ENCODE data around the gene ZSWIM5. TPM values are rescaled to one million over a fixed set of nuclear protein-coding genes. Genes with fewer than 3 reads are reported as not detected.
"Not testable (repeated sequence)": the region's sequence is repeated elsewhere in the genome, so short reads cannot be mapped to it uniquely, and the experiment has no call there.

The ZSWIM5 gene
- total RNA-seq, 1 experiment from 2014 or later, result 2.9 TPM

DNA sequence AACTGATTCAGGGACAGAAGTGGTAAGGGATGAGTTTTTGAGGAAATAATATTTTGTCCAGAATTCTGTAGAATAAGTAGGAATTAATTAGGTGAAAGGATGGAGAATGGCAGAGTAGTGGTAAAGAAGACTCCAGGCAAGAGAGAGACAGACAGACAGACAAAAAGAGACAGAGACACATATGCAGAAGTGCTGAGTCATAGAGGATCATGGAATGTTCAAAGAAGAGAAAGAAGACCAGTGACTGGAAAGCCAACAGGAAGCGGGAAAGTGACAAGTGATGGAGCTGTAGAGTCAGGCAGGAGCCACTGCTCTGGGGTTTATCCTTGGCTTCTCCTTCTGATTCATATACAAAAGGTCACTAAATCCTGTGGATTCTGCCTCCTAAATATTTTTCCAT is 108.5 kb downstream of the ZSWIM5 start:
- peak; percentile 24 for DNase-seq (ENCODE audit: extremely low read depth, low read depth)

DNA sequence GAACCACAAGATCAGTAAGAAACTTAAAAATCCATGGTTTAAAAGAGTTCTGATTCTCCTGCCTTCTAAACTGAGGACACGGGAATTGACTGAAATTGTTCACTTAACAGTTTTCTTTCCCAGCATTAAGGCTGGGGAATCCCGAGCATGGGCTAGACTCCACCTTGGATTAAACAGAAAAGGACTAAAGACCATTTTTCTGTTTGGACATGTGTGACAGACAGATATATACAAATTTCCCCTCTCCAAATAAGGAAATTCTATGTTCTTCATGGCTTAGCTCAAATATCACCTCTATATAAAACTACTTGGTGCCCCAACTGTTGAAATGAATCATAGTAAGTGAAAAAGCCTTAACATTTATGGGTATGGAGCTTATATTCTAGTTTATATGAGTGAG is 109.3 kb downstream of the ZSWIM5 start:
- DNase-seq (ENCODE audit: extremely low read depth, low read depth), result no peak

GRCh38 chr1:45095450-45095849 is 111.0 kb downstream of the ZSWIM5 start:
- DNase-seq (ENCODE audit: extremely low read depth, low read depth), result no peak

- DNase-seq (ENCODE audit: extremely low read depth, low read depth), result not testable (repeated sequence)
Measured at GRCh38 chr1:45094371-45094770, 112.0 kb downstream of the ZSWIM5 start.

GRCh38 chr1:45093334-45093733 is 113.1 kb downstream of the ZSWIM5 start:
- DNase-seq (ENCODE audit: extremely low read depth, low read depth), result no peak

DNA sequence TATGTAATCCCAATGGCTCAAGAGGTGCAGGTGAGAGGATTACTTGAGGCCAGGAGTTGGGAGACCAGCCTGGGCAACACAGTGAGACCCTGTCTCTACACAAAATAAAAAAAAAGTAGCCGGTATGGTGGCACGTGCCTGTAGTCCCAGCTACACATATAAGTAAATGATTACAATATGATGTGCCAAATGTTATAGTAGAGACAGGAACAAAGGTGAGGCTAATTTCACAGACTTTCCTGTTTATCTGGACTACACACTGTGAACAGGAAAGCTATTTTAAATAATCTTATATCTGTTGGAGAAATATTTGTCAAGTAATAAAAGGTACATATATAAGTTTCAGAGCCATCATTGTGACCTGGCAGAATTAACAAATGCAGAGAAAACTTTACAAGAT is 116.7 kb downstream of the ZSWIM5 start:
- no peak for DNase-seq (ENCODE audit: extremely low read depth, low read depth)

GRCh38 chr1:45084562-45084961 is 121.8 kb downstream of the ZSWIM5 start:
- no peak for DNase-seq (ENCODE audit: extremely low read depth, low read depth)

GRCh38 chr1:45079533-45079932 is 126.9 kb downstream of the ZSWIM5 start:
- no peak for DNase-seq (ENCODE audit: extremely low read depth, low read depth)

DNA sequence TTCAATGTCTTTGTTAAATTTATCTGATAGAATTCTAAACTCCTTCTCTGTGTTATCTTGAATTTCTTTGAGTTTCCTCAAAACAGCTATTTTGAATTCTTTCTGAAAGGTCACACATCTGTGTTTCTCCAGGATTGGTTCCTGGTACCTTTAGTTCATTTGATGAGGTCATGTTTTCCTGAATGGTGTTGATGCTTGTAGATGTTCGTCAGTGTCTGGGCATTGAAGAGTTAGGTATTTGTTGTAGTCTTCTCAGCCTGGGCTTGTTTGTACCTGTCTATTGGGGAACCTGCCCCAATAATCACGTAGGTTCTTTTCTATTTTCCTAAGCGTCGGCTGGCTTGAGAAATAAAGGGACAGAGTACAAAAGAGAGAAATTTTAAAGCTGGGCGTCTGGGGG is 129.4 kb downstream of the ZSWIM5 start:
- DNase-seq (ENCODE audit: extremely low read depth, low read depth), result not testable (repeated sequence)

GRCh38 chr1:45071567-45071966 is 134.8 kb downstream of the ZSWIM5 start:
- DNase-seq (ENCODE audit: extremely low read depth, low read depth), result no peak

GRCh38 chr1:45067806-45068205 is 138.6 kb downstream of the ZSWIM5 start:
- no peak for DNase-seq (ENCODE audit: extremely low read depth, low read depth)

- DNase-seq (ENCODE audit: extremely low read depth, low read depth), result no peak
Measured at GRCh38 chr1:45065083-45065482, 141.3 kb downstream of the ZSWIM5 start.

DNA sequence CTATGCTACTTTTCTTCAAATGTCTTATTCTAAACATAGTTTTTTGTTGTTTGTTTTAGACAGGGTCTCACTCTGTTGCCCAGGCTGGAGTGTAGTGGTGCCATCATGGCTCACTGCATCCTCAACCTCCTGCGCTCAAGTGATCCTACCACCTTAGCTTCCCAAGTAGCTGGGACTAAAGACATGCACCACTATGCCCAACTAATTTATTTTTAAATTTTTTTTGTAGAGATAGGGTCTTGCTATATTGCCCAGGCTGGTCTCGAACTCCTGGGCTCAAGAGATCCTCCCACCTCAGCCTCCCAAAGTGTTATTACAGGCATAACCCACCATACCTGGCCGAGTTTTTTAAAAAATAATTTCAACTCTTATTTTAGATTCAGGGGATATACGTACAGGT is 143.9 kb downstream of the ZSWIM5 start:
- not testable (repeated sequence) for DNase-seq (ENCODE audit: extremely low read depth, low read depth)

DNA sequence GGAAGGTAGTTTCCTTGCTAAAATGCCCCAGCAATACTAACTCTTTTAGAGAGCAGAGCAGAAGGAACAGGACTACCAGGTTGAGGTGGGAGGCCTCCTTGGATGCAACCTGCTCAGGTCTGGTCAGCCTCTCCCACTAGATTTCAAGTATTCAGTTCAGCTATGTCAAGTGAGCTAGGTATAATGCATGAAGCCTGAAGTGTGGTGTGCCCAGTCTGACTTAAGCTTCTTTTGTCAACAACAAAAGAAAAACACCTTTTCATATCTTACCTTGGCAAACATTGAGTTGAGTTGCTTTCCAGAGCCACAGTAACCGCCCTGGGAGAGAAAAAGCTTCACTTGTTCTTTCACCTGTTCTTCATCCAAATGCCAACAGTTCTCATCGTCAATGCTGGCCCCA is 146.6 kb downstream of the ZSWIM5 start:
- DNase-seq (ENCODE audit: extremely low read depth, low read depth), result no peak

- no peak for DNase-seq (ENCODE audit: extremely low read depth, low read depth)
Measured at GRCh38 chr1:45057542-45057941, 148.9 kb downstream of the ZSWIM5 start.

DNA sequence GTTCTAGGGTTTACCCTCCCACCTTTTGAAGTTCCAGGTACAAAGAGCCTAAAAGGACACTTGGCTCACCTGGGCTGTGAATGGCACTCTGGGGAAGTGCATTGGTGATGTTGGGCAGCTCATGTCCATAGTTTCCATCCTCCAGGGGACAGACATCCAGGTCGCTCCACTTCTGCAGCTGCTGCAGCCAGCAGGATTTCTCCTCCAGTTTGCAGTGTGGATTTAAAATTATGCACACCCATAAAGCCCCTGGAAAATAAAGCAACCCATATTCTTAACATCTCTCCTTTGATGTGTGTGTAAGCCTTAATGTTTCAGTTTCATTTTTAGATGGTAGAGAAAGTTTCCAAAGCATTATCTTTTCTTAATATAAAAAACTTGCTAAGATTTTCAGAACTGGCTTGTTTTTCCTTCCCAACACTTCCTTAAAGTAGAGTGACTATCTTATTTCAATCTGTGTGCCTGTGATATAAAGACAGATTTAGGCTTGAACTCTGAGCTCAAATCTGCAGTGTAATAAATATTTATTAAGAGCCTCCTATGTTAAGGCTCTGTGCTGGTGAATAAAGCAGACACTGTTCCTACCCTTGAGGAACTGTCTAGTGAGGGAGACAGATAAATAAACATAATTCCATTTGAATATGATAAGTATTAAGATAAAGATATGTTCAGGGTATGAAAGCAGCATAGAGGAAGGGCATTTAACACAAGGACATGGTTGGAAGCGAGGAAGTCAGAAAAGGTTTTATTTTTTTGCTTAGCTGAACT is 155.2 kb downstream of the ZSWIM5 start:
- no peak for DNase-seq (ENCODE audit: extremely low read depth, low read depth)

- no peak for DNase-seq (ENCODE audit: extremely low read depth, low read depth)
Measured at GRCh38 chr1:45047032-45047431, 159.4 kb downstream of the ZSWIM5 start.

DNA sequence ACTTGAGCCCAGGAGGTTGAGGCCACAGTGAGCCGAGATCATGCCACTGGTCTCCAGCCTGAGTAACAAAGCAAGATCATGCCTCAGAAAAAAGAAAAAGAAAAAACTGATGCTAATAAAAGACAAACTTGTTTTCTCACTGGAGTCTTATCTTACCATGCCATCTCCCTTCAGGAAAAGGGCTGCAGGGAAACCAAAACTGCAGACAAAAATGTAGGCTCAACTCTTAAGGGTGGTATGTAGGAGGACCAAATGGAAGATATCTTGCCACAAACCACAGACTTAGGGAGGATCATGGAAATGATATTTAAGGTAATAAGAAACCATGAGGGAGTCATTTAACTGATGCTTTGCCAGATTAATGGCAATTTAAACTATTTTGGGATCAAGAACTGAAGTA is 161.5 kb downstream of the ZSWIM5 start:
- DNase-seq (ENCODE audit: extremely low read depth, low read depth), result no peak

- no peak for DNase-seq (ENCODE audit: extremely low read depth, low read depth)
Measured at GRCh38 chr1:45043094-45043493, 163.3 kb downstream of the ZSWIM5 start.

DNA sequence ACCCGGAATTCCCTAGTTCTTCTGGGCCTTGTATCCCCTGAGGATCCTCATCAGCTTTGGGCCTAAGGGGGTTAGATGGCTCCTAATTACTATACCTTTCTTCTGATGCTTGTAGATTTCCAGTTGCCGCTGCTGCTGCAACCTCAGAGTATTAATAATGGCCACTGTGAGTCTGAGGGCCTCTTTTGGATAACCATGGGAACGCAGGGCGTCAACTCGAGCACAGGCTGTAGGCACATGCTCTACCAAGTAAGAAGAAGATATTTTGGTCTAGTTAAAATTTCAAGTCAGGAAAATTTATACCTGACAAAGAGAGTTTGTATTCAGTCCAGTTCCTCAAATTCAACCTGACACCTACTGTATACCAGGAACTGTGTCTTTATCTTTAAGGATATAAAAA is 166.1 kb downstream of the ZSWIM5 start:
- DNase-seq (ENCODE audit: extremely low read depth, low read depth), result no peak

DNA sequence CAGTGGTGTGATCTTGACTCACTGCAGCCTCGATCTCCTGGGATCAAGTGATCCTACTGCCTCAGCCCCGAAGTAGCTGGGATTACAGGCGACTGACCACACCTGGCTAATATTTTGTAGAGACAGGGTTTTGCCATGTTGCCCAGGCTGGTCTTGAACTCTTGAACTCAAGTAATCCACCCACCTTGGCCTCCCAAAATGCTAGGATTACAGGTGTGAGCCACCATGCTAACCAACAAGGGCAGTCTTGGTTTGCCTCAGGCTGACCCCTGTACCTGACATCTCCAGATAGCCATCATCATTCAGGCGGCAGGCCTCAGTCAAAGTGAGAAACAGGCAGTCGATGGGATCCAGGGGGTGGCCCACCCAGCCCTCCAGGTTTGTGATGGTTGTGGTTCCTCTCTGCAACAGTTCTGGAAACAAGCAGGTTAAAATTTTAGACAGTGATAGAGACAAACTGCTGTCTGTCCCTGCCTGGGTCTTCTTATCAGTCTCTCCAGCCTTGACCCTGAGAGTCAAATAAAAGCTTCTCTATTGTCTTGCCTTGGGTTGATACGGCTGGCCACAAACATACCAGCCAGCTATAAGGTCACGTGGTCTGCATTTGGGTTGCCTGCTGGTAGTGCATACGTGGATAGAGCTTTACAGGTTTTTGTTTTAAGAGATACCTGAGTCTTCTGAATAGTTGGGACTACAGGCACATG is 167.6 kb downstream of the ZSWIM5 start:
- DNase-seq (ENCODE audit: extremely low read depth, low read depth), result no peak

- no peak for DNase-seq (ENCODE audit: extremely low read depth, low read depth)
Measured at GRCh38 chr1:45038240-45038639, 168.2 kb downstream of the ZSWIM5 start.

Measured in NCI-H460 (cell line).